ENCODE data around the gene FAR1.

Gene FAR1

GRCh38 chr11:13668957-13669521 lies 571 bp downstream of the FAR1 start:
- Histone ChIP-seq H3K9ac (ENCODE audit: low read length in 5 of 5) (peak overlapping the region; percentile 74 to 88 (median 78)), H3K4me1 (ENCODE audit: control insufficient read depth in 5 of 5, insufficient read depth in 5 of 5, low read length in 5 of 5) (peaks cover 2 to 26% (median 23%) of the 10 kb centered on the region in 5 donors), H3K27ac (ENCODE audit: low read depth, low read length) (peak overlapping the region; percentile 71), H3K9me3 (ENCODE audit: control insufficient read depth in 5 of 5, low read length in 5 of 5) (no peaks in the 10 kb centered on the region), H3K36me3 (ENCODE audit: control insufficient read depth in 5 of 5, insufficient read depth in 5 of 5, low read length in 5 of 5) (no peaks in the 10 kb centered on the region), H3K27me3 (ENCODE audit: control insufficient read depth in 5 of 5, insufficient read depth in 4 of 5, low read length in 5 of 5) (no peaks in the 10 kb centered on the region), H3K4me3 (ENCODE audit: low read depth in 1 of 5, low read length in 5 of 5) (peak overlapping the region; percentile 71 to 89 (median 84))

- H3K27ac ChIP-seq (ENCODE audit: low read depth, low read length) = peak overlapping the region; percentile 71
- no peaks in the 10 kb centered on the region for H3K9me3 ChIP-seq (ENCODE audit: control insufficient read depth in 5 of 5, low read length in 5 of 5)
- peak overlapping the region; percentile 71 to 89 (median 84) for H3K4me3 ChIP-seq (ENCODE audit: low read depth in 1 of 5, low read length in 5 of 5)
- H3K9ac ChIP-seq (ENCODE audit: low read length in 5 of 5) = peak overlapping the region; percentile 16 to 88 (median 78)
- H3K27me3 ChIP-seq (ENCODE audit: control insufficient read depth in 5 of 5, insufficient read depth in 4 of 5, low read length in 5 of 5) = no peaks in the 10 kb centered on the region
- peaks cover 2 to 26% (median 23%) of the 10 kb centered on the region in 5 donors for H3K4me1 ChIP-seq (ENCODE audit: control insufficient read depth in 5 of 5, insufficient read depth in 5 of 5, low read length in 5 of 5)
- H3K36me3 ChIP-seq (ENCODE audit: control insufficient read depth in 5 of 5, insufficient read depth in 5 of 5, low read length in 5 of 5) = no peaks in the 10 kb centered on the region
Measured at GRCh38 chr11:13669544-13670488, 1.3 kb downstream of the FAR1 start.

GRCh38 chr11:13672576-13673210 lies 4.2 kb downstream of the FAR1 start:
- Histone ChIP-seq H3K27me3 (ENCODE audit: control insufficient read depth in 5 of 5, insufficient read depth in 4 of 5, low read length in 5 of 5) (no peaks in the 10 kb centered on the region), H3K27ac (ENCODE audit: low read depth, low read length) (no peak overlapping the region), H3K9me3 (ENCODE audit: control insufficient read depth in 5 of 5, low read length in 5 of 5) (no peaks in the 10 kb centered on the region), H3K9ac (ENCODE audit: low read length in 5 of 5) (no peak overlapping the region), H3K4me3 (ENCODE audit: low read depth in 1 of 5, low read length in 5 of 5) (no peak overlapping the region), H3K36me3 (ENCODE audit: control insufficient read depth in 5 of 5, insufficient read depth in 5 of 5, low read length in 5 of 5) (no peaks in the 10 kb centered on the region), H3K4me1 (ENCODE audit: control insufficient read depth in 5 of 5, insufficient read depth in 5 of 5, low read length in 5 of 5) (peaks cover 2 to 24% (median 21%) of the 10 kb centered on the region in 5 donors)

GRCh38 chr11:13674799-13675509 lies 6.5 kb downstream of the FAR1 start:
- H3K36me3 ChIP-seq (ENCODE audit: control insufficient read depth in 5 of 5, insufficient read depth in 5 of 5, low read length in 5 of 5) = no peaks in the 10 kb centered on the region
- peak overlapping the region in 1 of 5 donors; percentile 18 for H3K4me3 ChIP-seq (ENCODE audit: low read depth in 1 of 5, low read length in 5 of 5)
- H3K9ac ChIP-seq (ENCODE audit: low read length in 5 of 5) = no peak overlapping the region
- H3K27me3 ChIP-seq (ENCODE audit: control insufficient read depth in 5 of 5, insufficient read depth in 4 of 5, low read length in 5 of 5) = no peaks in the 10 kb centered on the region
- H3K27ac ChIP-seq (ENCODE audit: low read depth, low read length) = no peak overlapping the region
- H3K4me1 ChIP-seq (ENCODE audit: control insufficient read depth in 5 of 5, insufficient read depth in 5 of 5, low read length in 5 of 5) = peaks cover 0 to 12% (median 10%) of the 10 kb centered on the region in 5 donors
- H3K9me3 ChIP-seq (ENCODE audit: control insufficient read depth in 5 of 5, low read length in 5 of 5) = no peaks in the 10 kb centered on the region

- Histone ChIP-seq H3K36me3 (ENCODE audit: control insufficient read depth in 5 of 5, insufficient read depth in 5 of 5, low read length in 5 of 5) (no peaks in the 10 kb centered on the region), H3K27me3 (ENCODE audit: control insufficient read depth in 5 of 5, insufficient read depth in 4 of 5, low read length in 5 of 5) (no peaks in the 10 kb centered on the region), H3K9ac (ENCODE audit: low read length in 5 of 5) (peak overlapping the region in 1 of 5 donors; percentile 21), H3K4me1 (ENCODE audit: control insufficient read depth in 5 of 5, insufficient read depth in 5 of 5, low read length in 5 of 5) (peaks cover 0 to 10% (median 7%) of the 10 kb centered on the region in 5 donors), H3K27ac (ENCODE audit: low read depth, low read length) (no peak overlapping the region), H3K4me3 (ENCODE audit: low read depth in 1 of 5, low read length in 5 of 5) (no peak overlapping the region), H3K9me3 (ENCODE audit: control insufficient read depth in 5 of 5, low read length in 5 of 5) (no peaks in the 10 kb centered on the region)
Measured at GRCh38 chr11:13676576-13676975, 8.1 kb downstream of the FAR1 start.

- no peak overlapping the region for H3K4me3 ChIP-seq (ENCODE audit: low read depth in 1 of 5, low read length in 5 of 5)
- no peaks in the 10 kb centered on the region for H3K36me3 ChIP-seq (ENCODE audit: control insufficient read depth in 5 of 5, insufficient read depth in 5 of 5, low read length in 5 of 5)
- no peak overlapping the region for H3K9ac ChIP-seq (ENCODE audit: low read length in 5 of 5)
- no peaks in the 10 kb centered on the region for H3K27me3 ChIP-seq (ENCODE audit: control insufficient read depth in 5 of 5, insufficient read depth in 4 of 5, low read length in 5 of 5)
- peaks cover 0 to 11% (median 8%) of the 10 kb centered on the region in 5 donors for H3K4me1 ChIP-seq (ENCODE audit: control insufficient read depth in 5 of 5, insufficient read depth in 5 of 5, low read length in 5 of 5)
- no peak overlapping the region for H3K27ac ChIP-seq (ENCODE audit: low read depth, low read length)
- no peaks in the 10 kb centered on the region for H3K9me3 ChIP-seq (ENCODE audit: control insufficient read depth in 5 of 5, low read length in 5 of 5)
Measured at GRCh38 chr11:13679768-13680167, 11.3 kb downstream of the FAR1 start.

GRCh38 chr11:13680501-13681264 lies 12.2 kb downstream of the FAR1 start:
- H3K36me3 ChIP-seq (ENCODE audit: control insufficient read depth in 5 of 5, insufficient read depth in 5 of 5, low read length in 5 of 5) = no peaks in the 10 kb centered on the region
- H3K27ac ChIP-seq (ENCODE audit: low read depth, low read length) = no peak overlapping the region
- peaks cover 0 to 17% (median 8%) of the 10 kb centered on the region in 5 donors for H3K4me1 ChIP-seq (ENCODE audit: control insufficient read depth in 5 of 5, insufficient read depth in 5 of 5, low read length in 5 of 5)
- no peak overlapping the region for H3K9ac ChIP-seq (ENCODE audit: low read length in 5 of 5)
- no peaks in the 10 kb centered on the region for H3K27me3 ChIP-seq (ENCODE audit: control insufficient read depth in 5 of 5, insufficient read depth in 4 of 5, low read length in 5 of 5)
- no peak overlapping the region for H3K4me3 ChIP-seq (ENCODE audit: low read depth in 1 of 5, low read length in 5 of 5)
- no peaks in the 10 kb centered on the region for H3K9me3 ChIP-seq (ENCODE audit: control insufficient read depth in 5 of 5, low read length in 5 of 5)

GRCh38 chr11:13681446-13681845 lies 13.0 kb downstream of the FAR1 start:
- Histone ChIP-seq H3K9ac (ENCODE audit: low read length in 5 of 5) (no peak overlapping the region), H3K4me3 (ENCODE audit: low read depth in 1 of 5, low read length in 5 of 5) (no peak overlapping the region), H3K27ac (ENCODE audit: low read depth, low read length) (no peak overlapping the region), H3K4me1 (ENCODE audit: control insufficient read depth in 5 of 5, insufficient read depth in 5 of 5, low read length in 5 of 5) (peaks cover 0 to 22% (median 3%) of the 10 kb centered on the region in 5 donors), H3K36me3 (ENCODE audit: control insufficient read depth in 5 of 5, insufficient read depth in 5 of 5, low read length in 5 of 5) (no peaks in the 10 kb centered on the region), H3K9me3 (ENCODE audit: control insufficient read depth in 5 of 5, low read length in 5 of 5) (no peaks in the 10 kb centered on the region), H3K27me3 (ENCODE audit: control insufficient read depth in 5 of 5, insufficient read depth in 4 of 5, low read length in 5 of 5) (no peaks in the 10 kb centered on the region)

- no peaks in the 10 kb centered on the region for H3K9me3 ChIP-seq (ENCODE audit: control insufficient read depth in 5 of 5, low read length in 5 of 5)
- H3K27ac ChIP-seq (ENCODE audit: low read depth, low read length) = no peak overlapping the region
- no peaks in the 10 kb centered on the region for H3K36me3 ChIP-seq (ENCODE audit: control insufficient read depth in 5 of 5, insufficient read depth in 5 of 5, low read length in 5 of 5)
- no peak overlapping the region for H3K4me3 ChIP-seq (ENCODE audit: low read depth in 1 of 5, low read length in 5 of 5)
- no peak overlapping the region for H3K9ac ChIP-seq (ENCODE audit: low read length in 5 of 5)
- H3K4me1 ChIP-seq (ENCODE audit: control insufficient read depth in 5 of 5, insufficient read depth in 5 of 5, low read length in 5 of 5) = peaks cover 0 to 22% (median 3%) of the 10 kb centered on the region in 5 donors
- H3K27me3 ChIP-seq (ENCODE audit: control insufficient read depth in 5 of 5, insufficient read depth in 4 of 5, low read length in 5 of 5) = no peaks in the 10 kb centered on the region
Measured at GRCh38 chr11:13682212-13682611, 13.7 kb downstream of the FAR1 start.

Measured in subcutaneous abdominal adipose tissue (tissue), 5 donors.